A549 (cell line): ENCODE data around the gene SULF2.

ENCODE experiments used
- CHD2 ChIP-seq: fragments of 150-350 bp; IDR thresholded peaks from 2 replicates; pipeline ENCODE4 v1.6.1; 2014; ENCODE audit warnings: low read length; ENCODE audit not compliant: partially characterized antibody
- GATA3 ChIP-seq: IDR thresholded peaks from 2 replicates; pipeline ENCODE4 v1.6.1; 2012; ENCODE audit warnings: borderline replicate concordance
- NR3C1 ChIP-seq: fragments of >200 bp; sonication (Bioruptor Twin); formaldehyde crosslinking; IDR thresholded peaks from 3 replicates; pipeline ENCODE4 v1.6.1; 2017
- SMC3 ChIP-seq: fragments of >200 bp; sonication (Bioruptor Twin); formaldehyde crosslinking; IDR thresholded peaks from 3 replicates; pipeline ENCODE4 v1.6.1; 2018; ENCODE audit warnings: inconsistent platforms
- TP53 ChIP-seq: fragments of 250-450 bp; sonication (Bioruptor Pico); IDR thresholded peaks from 2 replicates; pipeline ENCODE4 v1.5.0; 2021; ENCODE audit warnings: mild to moderate bottlenecking, moderate library complexity
- ZNF302 ChIP-seq: fragments of 250-450 bp; sonication (Bioruptor Pico); IDR thresholded peaks from 2 replicates; pipeline ENCODE4 v1.9.0; 2021; ENCODE audit warnings: inconsistent platforms, mild to moderate bottlenecking, moderate library complexity
- TF ChIP-seq, protein P1 (sequence below): fragments of >200 bp; sonication (Bioruptor Twin); formaldehyde crosslinking; IDR thresholded peaks from 3 replicates; pipeline ENCODE4 v1.5.1; 2016
- TF ChIP-seq, protein P2 (sequence below): fragments of 450-650 bp; IDR thresholded peaks from 2 replicates; pipeline ENCODE4 v1.6.1; 2014; ENCODE audit warnings: antibody characterized with exemption
- TF ChIP-seq, protein P3 (sequence below): fragments of 200-600 bp; sonication (generic); IDR thresholded peaks from 2 replicates; pipeline ENCODE4 v1.6.1; 2016; ENCODE audit warnings: antibody characterized with exemption, mild to moderate bottlenecking, moderate library complexity

DNA sequence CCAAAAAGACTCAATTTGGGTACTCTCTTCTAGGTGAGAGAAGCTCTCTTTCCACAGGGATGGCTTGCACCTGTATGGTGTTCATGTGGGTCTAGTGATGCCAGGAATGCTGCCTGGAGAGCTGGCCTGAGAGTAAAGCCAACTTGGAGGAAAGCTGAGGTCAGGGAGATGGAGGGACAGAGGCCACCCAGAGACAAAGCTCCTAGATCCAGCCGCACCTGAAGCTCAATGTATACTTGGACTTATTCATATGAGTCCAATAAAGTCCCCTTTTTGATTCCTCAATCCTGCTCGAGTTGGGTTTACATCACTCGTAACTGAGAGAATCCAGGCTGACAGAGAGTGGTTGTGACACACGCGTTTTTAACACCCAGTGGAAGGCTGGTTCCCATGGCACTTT, 33.8 kb downstream of the SULF2 start:
- TF ChIP-seq GATA3 (no peak), CHD2 (no peak), ZNF302 (CRISPR knock-in tag) (no peak), TP53 (no peak), SMC3 (no peak), NR3C1 (no peak)
- TF ChIP-seq, protein P1, sequence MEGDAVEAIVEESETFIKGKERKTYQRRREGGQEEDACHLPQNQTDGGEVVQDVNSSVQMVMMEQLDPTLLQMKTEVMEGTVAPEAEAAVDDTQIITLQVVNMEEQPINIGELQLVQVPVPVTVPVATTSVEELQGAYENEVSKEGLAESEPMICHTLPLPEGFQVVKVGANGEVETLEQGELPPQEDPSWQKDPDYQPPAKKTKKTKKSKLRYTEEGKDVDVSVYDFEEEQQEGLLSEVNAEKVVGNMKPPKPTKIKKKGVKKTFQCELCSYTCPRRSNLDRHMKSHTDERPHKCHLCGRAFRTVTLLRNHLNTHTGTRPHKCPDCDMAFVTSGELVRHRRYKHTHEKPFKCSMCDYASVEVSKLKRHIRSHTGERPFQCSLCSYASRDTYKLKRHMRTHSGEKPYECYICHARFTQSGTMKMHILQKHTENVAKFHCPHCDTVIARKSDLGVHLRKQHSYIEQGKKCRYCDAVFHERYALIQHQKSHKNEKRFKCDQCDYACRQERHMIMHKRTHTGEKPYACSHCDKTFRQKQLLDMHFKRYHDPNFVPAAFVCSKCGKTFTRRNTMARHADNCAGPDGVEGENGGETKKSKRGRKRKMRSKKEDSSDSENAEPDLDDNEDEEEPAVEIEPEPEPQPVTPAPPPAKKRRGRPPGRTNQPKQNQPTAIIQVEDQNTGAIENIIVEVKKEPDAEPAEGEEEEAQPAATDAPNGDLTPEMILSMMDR = no peak
- TF ChIP-seq, protein P2, sequence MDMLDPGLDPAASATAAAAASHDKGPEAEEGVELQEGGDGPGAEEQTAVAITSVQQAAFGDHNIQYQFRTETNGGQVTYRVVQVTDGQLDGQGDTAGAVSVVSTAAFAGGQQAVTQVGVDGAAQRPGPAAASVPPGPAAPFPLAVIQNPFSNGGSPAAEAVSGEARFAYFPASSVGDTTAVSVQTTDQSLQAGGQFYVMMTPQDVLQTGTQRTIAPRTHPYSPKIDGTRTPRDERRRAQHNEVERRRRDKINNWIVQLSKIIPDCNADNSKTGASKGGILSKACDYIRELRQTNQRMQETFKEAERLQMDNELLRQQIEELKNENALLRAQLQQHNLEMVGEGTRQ = no peak
- TF ChIP-seq, protein P3, sequence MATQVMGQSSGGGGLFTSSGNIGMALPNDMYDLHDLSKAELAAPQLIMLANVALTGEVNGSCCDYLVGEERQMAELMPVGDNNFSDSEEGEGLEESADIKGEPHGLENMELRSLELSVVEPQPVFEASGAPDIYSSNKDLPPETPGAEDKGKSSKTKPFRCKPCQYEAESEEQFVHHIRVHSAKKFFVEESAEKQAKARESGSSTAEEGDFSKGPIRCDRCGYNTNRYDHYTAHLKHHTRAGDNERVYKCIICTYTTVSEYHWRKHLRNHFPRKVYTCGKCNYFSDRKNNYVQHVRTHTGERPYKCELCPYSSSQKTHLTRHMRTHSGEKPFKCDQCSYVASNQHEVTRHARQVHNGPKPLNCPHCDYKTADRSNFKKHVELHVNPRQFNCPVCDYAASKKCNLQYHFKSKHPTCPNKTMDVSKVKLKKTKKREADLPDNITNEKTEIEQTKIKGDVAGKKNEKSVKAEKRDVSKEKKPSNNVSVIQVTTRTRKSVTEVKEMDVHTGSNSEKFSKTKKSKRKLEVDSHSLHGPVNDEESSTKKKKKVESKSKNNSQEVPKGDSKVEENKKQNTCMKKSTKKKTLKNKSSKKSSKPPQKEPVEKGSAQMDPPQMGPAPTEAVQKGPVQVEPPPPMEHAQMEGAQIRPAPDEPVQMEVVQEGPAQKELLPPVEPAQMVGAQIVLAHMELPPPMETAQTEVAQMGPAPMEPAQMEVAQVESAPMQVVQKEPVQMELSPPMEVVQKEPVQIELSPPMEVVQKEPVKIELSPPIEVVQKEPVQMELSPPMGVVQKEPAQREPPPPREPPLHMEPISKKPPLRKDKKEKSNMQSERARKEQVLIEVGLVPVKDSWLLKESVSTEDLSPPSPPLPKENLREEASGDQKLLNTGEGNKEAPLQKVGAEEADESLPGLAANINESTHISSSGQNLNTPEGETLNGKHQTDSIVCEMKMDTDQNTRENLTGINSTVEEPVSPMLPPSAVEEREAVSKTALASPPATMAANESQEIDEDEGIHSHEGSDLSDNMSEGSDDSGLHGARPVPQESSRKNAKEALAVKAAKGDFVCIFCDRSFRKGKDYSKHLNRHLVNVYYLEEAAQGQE = no peak
